ENCODE measurements around the gene WNT9B.

DNA sequence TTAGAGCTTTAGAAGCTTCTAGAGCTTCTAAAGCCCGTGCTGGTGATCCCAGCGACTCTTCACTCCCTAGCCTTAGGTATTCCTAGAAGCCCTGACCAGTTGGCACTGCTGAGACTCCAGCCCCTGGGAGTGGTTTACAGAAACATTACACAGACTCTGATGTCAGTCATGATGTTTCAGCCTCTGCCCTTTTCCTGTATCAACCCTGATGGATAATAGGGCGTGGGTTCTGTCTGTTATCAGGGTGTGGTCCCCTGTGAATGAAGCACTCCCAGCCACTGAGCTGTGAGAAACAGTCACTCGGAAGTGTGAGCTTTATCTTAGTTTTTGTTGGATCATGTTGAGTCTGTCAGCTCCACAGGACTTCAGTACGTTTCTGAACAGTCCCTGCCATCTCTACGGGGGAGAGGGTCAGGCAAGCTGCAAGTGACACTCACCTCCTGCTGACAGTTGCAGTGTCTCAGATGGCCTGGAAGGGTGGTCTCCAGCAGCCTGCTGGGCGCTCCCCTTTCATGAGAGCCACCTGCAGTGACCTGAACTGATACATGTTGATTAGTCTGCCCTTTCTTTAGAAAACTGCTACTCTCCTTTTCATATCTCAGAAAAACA is 84.4 kb downstream of the WNT9B start:
- no peak for TF ChIP-seq ZNF10 (CRISPR knock-in tag; IDR thresholded peaks at IDR 0.05; ENCODE audit: borderline replicate concordance, low read depth)
- no peak for TF ChIP-seq SIX4 (CRISPR knock-in tag; IDR thresholded peaks at IDR 0.05)
- TF ChIP-seq, protein P1, sequence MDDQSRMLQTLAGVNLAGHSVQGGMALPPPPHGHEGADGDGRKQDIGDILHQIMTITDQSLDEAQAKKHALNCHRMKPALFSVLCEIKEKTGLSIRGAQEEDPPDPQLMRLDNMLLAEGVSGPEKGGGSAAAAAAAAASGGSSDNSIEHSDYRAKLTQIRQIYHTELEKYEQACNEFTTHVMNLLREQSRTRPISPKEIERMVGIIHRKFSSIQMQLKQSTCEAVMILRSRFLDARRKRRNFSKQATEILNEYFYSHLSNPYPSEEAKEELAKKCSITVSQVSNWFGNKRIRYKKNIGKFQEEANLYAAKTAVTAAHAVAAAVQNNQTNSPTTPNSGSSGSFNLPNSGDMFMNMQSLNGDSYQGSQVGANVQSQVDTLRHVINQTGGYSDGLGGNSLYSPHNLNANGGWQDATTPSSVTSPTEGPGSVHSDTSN (CRISPR knock-in tag; IDR thresholded peaks at IDR 0.05; ENCODE audit: borderline replicate concordance): no peak
- TF ChIP-seq TARDBP (CRISPR knock-in tag; IDR thresholded peaks at IDR 0.05): no peak
- TF ChIP-seq, protein P2, sequence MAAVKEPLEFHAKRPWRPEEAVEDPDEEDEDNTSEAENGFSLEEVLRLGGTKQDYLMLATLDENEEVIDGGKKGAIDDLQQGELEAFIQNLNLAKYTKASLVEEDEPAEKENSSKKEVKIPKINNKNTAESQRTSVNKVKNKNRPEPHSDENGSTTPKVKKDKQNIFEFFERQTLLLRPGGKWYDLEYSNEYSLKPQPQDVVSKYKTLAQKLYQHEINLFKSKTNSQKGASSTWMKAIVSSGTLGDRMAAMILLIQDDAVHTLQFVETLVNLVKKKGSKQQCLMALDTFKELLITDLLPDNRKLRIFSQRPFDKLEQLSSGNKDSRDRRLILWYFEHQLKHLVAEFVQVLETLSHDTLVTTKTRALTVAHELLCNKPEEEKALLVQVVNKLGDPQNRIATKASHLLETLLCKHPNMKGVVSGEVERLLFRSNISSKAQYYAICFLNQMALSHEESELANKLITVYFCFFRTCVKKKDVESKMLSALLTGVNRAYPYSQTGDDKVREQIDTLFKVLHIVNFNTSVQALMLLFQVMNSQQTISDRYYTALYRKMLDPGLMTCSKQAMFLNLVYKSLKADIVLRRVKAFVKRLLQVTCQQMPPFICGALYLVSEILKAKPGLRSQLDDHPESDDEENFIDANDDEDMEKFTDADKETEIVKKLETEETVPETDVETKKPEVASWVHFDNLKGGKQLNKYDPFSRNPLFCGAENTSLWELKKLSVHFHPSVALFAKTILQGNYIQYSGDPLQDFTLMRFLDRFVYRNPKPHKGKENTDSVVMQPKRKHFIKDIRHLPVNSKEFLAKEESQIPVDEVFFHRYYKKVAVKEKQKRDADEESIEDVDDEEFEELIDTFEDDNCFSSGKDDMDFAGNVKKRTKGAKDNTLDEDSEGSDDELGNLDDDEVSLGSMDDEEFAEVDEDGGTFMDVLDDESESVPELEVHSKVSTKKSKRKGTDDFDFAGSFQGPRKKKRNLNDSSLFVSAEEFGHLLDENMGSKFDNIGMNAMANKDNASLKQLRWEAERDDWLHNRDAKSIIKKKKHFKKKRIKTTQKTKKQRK (IDR thresholded peaks at IDR 0.05; ENCODE audit: low read length): no peak
- TF ChIP-seq, protein P3, sequence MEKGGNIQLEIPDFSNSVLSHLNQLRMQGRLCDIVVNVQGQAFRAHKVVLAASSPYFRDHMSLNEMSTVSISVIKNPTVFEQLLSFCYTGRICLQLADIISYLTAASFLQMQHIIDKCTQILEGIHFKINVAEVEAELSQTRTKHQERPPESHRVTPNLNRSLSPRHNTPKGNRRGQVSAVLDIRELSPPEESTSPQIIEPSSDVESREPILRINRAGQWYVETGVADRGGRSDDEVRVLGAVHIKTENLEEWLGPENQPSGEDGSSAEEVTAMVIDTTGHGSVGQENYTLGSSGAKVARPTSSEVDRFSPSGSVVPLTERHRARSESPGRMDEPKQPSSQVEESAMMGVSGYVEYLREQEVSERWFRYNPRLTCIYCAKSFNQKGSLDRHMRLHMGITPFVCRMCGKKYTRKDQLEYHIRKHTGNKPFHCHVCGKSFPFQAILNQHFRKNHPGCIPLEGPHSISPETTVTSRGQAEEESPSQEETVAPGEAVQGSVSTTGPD (CRISPR knock-in tag; IDR thresholded peaks at IDR 0.05): no peak
- TF ChIP-seq NFYB (CRISPR knock-in tag; IDR thresholded peaks at IDR 0.05): no peak
